ENCODE data around the gene NPIPA3.
A peak's percentile ranks its signal among the peaks of the same experiment; 100 is the strongest.
"Not testable (repeated sequence)": the region's sequence is repeated elsewhere in the genome, so short reads cannot be mapped to it uniquely, and the experiment has no call there.

Gene NPIPA3

DNA sequence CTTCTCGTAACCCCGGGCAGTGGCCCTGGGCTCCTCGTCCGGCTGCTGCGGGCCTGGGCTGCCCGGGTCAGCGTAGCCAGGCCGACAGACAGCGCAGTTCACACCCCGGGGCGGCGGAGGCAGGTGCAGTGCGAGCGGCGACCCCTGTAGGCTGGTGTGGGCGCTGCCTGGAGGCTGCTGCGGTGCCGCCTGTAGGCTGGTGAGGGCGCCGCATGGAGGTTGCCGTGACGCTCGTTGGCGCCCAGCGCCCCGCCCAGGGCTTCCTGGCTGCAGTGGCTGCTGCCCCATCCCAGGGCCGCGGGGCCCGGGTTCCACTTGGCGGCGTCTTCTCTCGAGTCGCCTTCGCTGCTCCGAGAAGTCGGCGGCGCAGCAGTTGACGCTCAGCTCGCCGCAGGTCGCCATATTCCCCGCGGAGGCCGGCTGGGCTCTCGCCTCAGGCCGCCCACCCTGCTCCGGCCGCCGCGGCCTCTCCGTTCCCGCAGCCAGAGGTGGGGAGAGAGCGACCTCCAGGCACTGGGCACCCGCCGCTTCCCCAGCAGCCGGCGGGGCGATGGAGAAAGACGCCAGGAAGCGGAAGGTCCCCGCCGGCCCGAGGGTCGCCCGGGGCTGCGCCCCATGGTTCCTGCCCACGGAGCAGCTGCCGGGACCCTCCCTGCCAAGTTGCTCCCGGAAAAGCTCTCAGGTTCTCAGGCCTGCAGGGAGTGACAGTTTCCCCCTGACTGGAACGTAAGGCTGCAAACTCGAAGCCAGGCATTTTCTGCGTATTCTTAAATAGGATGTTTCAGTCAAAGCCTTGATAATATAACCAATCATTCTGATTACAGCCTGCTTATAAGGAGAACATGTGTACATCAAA, at the start of gene NPIPA3:
TSS of gene NPIPA3 (plus strand) at position 256 of the 856 bp plus-strand sequence. CDS start 5,533 bp downstream, outside the sequence.
- not testable (repeated sequence) for H3K4me3 ChIP-seq (ENCODE audit: low read length); DNase-seq (ENCODE audit: low read depth); H3K9ac ChIP-seq (ENCODE audit: low read length); H3K9me3 ChIP-seq (ENCODE audit: control insufficient read depth, low read length); H3K36me3 ChIP-seq (ENCODE audit: control insufficient read depth, insufficient read depth, low read length, severe bottlenecking); H3K4me1 ChIP-seq (ENCODE audit: control insufficient read depth, insufficient read depth, low read length); H3K27me3 ChIP-seq (replicated peaks; ENCODE audit: control insufficient read depth, insufficient read depth, low read length)

DNA sequence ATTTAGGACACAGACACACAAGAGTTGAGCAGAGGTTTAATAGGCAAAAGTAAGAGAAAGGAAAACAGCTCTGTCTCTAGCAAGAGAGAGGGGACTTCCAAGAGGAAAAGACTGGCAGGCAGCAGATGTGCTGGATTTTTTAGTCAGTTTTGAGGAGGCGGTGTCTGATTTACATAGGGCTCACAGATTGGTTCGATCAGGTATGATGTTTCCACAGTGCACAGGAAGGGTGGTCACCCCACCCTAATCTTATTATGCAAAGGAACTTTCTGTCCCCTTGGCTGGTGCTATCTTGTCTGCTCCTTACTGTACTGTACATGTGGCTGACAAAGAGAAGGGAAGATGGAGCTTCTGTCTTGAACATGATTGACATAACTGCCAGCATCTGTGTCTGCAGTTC, 45.1 kb upstream of the NPIPA3 start:
- no peak for DNase-seq (ENCODE audit: low read depth)
- Histone ChIP-seq H3K36me3 (ENCODE audit: control insufficient read depth, insufficient read depth, low read length, severe bottlenecking) (peaks cover 54% of the 10 kb centered on the region), H3K9me3 (ENCODE audit: control insufficient read depth, low read length) (no peaks in the 10 kb centered on the region), H3K27me3 (replicated peaks; ENCODE audit: control insufficient read depth, insufficient read depth, low read length) (no peaks in the 10 kb centered on the region), H3K4me1 (ENCODE audit: control insufficient read depth, insufficient read depth, low read length) (peaks cover 2% of the 10 kb centered on the region), H3K9ac (ENCODE audit: low read length) (peak overlapping the region; percentile 62), H3K4me3 (ENCODE audit: low read length) (no peak overlapping the region)

DNA sequence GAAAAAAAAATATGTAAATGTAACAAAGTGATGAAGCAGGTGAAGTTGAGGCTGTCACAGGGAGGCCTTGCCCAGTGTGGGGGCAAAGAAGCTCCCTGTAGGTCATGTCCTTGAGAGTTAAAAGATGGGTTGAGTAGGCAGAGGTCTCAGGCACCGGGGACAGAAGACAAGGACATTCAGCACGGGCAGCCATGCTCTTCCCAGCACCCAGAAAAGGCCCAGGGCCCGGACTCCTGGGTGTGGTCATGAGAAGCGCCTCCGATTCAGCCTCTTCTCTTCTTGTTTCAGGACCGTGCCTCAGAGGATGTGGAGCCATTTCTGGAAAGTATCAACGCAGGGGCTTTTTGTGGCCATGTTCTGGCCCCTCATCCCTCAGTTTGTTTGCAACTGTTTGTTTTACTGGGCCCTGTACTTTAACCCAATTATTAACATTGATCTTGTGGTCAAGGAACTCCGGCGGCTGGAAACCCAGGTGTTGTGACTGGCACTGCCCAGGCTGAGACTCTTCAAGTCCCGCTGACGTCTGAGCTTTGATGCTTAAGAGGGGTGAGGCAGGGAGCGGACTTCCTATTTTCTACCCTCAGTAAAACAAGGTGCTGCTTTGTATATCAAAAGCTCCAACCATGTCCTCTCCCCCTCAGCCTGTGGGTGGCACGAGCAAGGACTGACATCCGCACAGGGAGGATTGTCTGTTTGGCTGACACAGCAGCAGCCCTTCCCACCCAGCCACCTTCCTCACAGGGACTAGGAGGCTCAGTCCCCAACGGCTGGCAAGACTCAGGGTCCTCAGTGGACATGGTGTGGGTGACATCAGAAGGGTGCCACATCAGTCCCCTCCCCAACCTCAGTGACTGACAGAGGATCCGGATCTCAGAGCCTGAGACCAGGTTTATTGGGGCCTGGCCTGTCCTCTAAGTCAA, 35.6 kb upstream of the NPIPA3 start:
- Histone ChIP-seq H3K9ac (ENCODE audit: low read length) (no peak overlapping the region), H3K9me3 (ENCODE audit: control insufficient read depth, low read length) (no peaks in the 10 kb centered on the region), H3K27me3 (replicated peaks; ENCODE audit: control insufficient read depth, insufficient read depth, low read length) (no peaks in the 10 kb centered on the region), H3K4me3 (ENCODE audit: low read length) (no peak overlapping the region), H3K4me1 (ENCODE audit: control insufficient read depth, insufficient read depth, low read length) (no peaks in the 10 kb centered on the region), H3K36me3 (ENCODE audit: control insufficient read depth, insufficient read depth, low read length, severe bottlenecking) (peaks cover 59% of the 10 kb centered on the region)
- DNase-seq (ENCODE audit: low read depth): no peak

DNA sequence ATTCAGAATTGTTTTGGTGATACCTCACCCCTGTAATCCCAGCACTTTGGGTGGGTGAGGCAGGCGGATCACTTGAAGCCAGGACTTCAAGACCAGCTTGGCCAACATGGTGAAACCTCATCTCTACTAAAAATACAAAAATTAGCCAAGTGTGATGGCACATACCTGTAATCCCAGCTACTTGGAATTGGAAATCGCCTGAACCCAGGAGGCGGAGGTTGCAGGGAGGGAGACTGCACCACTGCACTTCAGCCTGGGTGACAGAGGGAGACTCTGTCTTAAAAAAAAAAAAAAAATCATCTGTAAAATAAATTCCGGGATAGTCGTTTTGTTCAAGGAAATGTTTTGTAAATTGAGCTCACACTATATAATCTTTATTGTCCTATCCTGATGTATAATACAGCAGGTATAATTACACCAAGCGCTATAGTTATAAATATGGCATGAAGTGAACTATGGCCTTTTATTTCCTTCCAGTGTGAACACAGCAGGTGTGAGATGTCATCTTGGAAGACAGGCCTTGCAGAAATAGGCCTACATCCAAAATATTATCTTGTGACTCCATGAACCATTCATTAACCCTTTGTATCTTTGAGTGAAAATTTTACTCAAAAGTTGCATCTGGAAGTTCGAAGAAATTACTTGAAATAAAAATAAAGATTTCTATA, 34.5 kb upstream of the NPIPA3 start:
- peaks cover 50% of the 10 kb centered on the region for H3K36me3 ChIP-seq (ENCODE audit: control insufficient read depth, insufficient read depth, low read length, severe bottlenecking)
- no peaks in the 10 kb centered on the region for H3K27me3 ChIP-seq (replicated peaks; ENCODE audit: control insufficient read depth, insufficient read depth, low read length)
- no peaks in the 10 kb centered on the region for H3K4me1 ChIP-seq (ENCODE audit: control insufficient read depth, insufficient read depth, low read length)
- no peaks in the 10 kb centered on the region for H3K9me3 ChIP-seq (ENCODE audit: control insufficient read depth, low read length)
- no peak for DNase-seq (ENCODE audit: low read depth)
- no peak overlapping the region for H3K4me3 ChIP-seq (ENCODE audit: low read length)
- H3K9ac ChIP-seq (ENCODE audit: low read length): no peak overlapping the region

DNA sequence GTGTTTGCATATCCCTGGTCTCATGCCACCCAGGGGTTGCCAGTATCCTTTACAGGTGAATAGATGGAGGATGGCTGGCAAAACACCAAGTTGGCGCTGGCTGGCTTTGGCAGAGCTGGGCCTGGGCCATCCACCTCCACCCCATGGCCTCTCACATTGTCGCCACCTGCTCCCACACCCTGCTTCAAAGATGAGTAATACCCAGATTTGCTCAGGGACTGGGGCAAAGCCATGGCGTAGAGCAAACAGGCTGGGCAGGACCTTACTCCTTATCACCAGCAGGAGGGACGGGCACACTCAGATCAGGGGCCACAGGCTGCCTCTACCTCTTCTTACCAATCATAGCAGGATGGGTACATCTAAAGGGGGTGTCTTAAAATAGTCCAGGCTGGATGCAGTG, 33.4 kb upstream of the NPIPA3 start:
- Histone ChIP-seq H3K9me3 (ENCODE audit: control insufficient read depth, low read length) (no peaks in the 10 kb centered on the region), H3K27me3 (replicated peaks; ENCODE audit: control insufficient read depth, insufficient read depth, low read length) (no peaks in the 10 kb centered on the region), H3K4me3 (ENCODE audit: low read length) (no peak overlapping the region), H3K9ac (ENCODE audit: low read length) (no peak overlapping the region), H3K36me3 (ENCODE audit: control insufficient read depth, insufficient read depth, low read length, severe bottlenecking) (peaks cover 39% of the 10 kb centered on the region), H3K4me1 (ENCODE audit: control insufficient read depth, insufficient read depth, low read length) (no peaks in the 10 kb centered on the region)
- DNase-seq (ENCODE audit: low read depth): no peak

DNA sequence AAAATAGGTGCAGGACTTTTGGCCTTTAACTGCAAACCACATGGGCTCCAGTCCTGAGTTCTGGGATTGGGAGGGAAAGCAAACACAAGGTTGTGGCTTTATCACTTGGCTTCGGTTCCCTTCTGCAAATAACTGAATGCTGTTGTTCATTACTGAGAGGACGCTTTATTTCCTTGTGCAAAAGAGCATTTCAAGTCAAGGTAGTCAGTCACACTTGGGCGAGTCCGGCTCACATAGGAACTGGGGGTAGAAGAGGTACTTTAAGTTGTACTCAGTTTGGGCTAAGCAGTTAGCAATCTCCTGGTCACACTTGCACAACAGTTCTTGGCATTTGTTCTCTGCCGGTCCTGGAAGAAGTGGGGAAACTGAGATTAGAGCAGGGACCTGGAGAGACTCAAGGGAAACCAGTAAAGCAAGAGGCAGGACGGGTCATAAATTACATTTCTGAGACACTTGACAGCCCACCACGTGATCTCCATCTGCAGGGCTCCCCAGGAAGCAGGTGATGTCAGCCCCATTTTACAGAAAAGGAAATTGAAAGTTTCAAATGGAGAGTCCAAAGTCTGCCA, 30.7 kb upstream of the NPIPA3 start:
- Histone ChIP-seq H3K27me3 (replicated peaks; ENCODE audit: control insufficient read depth, insufficient read depth, low read length) (no peaks in the 10 kb centered on the region), H3K9me3 (ENCODE audit: control insufficient read depth, low read length) (no peaks in the 10 kb centered on the region), H3K4me3 (ENCODE audit: low read length) (no peak overlapping the region), H3K36me3 (ENCODE audit: control insufficient read depth, insufficient read depth, low read length, severe bottlenecking) (peaks cover 14% of the 10 kb centered on the region), H3K4me1 (ENCODE audit: control insufficient read depth, insufficient read depth, low read length) (no peaks in the 10 kb centered on the region), H3K9ac (ENCODE audit: low read length) (no peak overlapping the region)
- DNase-seq (ENCODE audit: low read depth): no peak

DNA sequence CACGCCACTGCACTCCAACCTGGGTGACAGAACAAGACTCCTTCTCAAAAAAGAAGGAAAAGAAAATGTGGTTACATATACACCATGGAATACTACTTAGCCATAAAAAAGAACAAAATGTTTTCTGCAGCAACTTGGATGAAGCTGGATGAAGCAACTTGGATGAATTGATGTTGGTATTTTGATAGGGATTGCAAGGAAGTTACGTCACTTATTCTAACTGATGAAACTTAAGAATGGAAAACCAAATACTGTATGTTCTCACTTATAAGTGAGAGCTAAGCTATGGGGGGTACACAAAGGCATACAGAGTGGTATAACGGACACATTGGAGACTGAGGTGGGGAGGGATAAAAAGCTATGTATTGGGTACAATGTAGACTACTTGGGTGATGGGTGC, 26.6 kb upstream of the NPIPA3 start:
- Histone ChIP-seq H3K9ac (ENCODE audit: low read length) (no peak overlapping the region), H3K4me1 (ENCODE audit: control insufficient read depth, insufficient read depth, low read length) (no peaks in the 10 kb centered on the region), H3K4me3 (ENCODE audit: low read length) (no peak overlapping the region)

DNA sequence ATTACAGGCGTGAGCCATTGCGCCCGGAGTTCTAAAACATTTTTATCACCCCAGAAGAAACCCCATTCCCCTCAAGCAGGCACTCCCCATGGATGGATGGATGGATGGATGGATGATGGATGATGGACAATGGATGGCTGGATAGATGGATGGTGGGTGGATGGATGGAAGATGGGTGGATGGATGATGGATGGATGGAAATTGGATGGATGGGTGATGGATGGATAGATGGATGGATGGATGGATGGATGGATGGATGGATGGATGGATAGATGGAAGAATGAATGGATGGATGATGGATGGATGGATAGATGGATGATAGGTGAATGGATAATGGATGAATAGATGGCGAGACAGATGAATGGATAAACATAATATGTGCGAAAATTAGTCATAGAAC, 25.6 kb upstream of the NPIPA3 start:
- no peaks in the 10 kb centered on the region for H3K36me3 ChIP-seq (ENCODE audit: control insufficient read depth, insufficient read depth, low read length, severe bottlenecking)
- DNase-seq (ENCODE audit: low read depth): no peak
- H3K4me3 ChIP-seq (ENCODE audit: low read length): no peak overlapping the region
- H3K9me3 ChIP-seq (ENCODE audit: control insufficient read depth, low read length): no peaks in the 10 kb centered on the region
- H3K9ac ChIP-seq (ENCODE audit: low read length): no peak overlapping the region
- peaks cover 16% of the 10 kb centered on the region for H3K27me3 ChIP-seq (replicated peaks; ENCODE audit: control insufficient read depth, insufficient read depth, low read length)
- H3K4me1 ChIP-seq (ENCODE audit: control insufficient read depth, insufficient read depth, low read length): no peaks in the 10 kb centered on the region

More for the DNA sequence above, 26.6 kb upstream of the NPIPA3 start:
- Histone ChIP-seq H3K9me3 (ENCODE audit: control insufficient read depth, low read length) (no peaks in the 10 kb centered on the region), H3K36me3 (ENCODE audit: control insufficient read depth, insufficient read depth, low read length, severe bottlenecking) (no peaks in the 10 kb centered on the region), H3K27me3 (replicated peaks; ENCODE audit: control insufficient read depth, insufficient read depth, low read length) (peaks cover 16% of the 10 kb centered on the region)
- DNase-seq (ENCODE audit: low read depth): no peak

DNA sequence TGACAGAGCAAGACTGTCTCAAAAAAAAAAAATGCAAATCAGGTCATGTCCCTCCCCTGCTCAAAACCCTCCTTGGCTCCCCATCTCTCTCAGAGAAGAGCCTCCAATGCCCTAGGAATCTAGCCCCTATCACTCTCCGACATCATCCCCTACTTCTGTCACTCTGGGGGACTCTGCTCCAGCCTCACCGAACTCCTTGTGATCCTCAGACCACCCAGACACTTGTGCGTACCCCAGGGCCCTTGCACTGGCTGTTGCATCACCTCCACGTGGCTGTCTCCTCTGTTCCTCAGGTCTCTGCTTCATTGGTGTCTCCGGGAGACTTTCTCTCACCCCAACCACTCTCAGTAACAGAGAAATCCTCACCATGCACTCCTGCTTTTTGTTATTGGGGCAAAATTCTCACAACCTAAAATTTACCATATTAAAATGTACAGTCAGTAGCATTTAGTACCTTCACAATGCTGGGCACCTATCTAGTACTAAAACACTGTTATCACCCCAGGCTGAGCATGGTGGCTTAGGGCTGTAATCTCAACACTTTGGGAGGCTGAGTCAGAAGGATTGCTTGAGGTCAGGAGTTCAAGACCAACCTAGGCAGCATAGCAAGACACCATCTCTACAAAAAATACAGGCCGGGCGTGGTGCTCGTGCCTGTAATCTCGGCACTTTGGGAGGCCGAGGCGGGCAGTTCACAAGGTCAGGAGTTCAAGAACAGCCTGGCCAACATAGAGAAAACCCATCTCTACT, 24.3 kb upstream of the NPIPA3 start:
- H3K9me3 ChIP-seq (ENCODE audit: control insufficient read depth, low read length): no peaks in the 10 kb centered on the region
- no peak for DNase-seq (ENCODE audit: low read depth)
- H3K36me3 ChIP-seq (ENCODE audit: control insufficient read depth, insufficient read depth, low read length, severe bottlenecking): no peaks in the 10 kb centered on the region
- H3K27me3 ChIP-seq (replicated peaks; ENCODE audit: control insufficient read depth, insufficient read depth, low read length): peaks cover 16% of the 10 kb centered on the region
- no peaks in the 10 kb centered on the region for H3K4me1 ChIP-seq (ENCODE audit: control insufficient read depth, insufficient read depth, low read length)
- no peak overlapping the region for H3K4me3 ChIP-seq (ENCODE audit: low read length)
- no peak overlapping the region for H3K9ac ChIP-seq (ENCODE audit: low read length)

DNA sequence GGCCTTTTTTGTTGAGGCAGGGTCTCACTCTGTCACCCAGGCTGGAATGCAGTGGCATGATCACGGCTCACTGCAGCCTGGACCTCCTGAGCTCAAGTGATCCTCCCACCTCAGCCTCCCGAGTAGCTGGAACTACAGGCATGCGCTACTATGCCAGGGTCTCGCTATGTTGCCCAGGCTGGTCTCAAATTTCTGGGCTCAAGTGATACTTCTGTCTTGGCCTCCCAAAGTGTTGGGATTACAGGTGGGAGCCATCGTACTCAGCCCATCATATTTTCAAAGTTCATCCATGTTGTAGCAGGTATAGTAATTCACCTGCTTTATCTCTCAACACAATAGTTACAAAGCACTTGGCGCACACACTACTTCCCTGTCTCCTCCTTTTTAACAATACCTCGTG, 22.8 kb upstream of the NPIPA3 start:
- not testable (repeated sequence) for H3K4me3 ChIP-seq (ENCODE audit: low read length); H3K4me1 ChIP-seq (ENCODE audit: control insufficient read depth, insufficient read depth, low read length); H3K36me3 ChIP-seq (ENCODE audit: control insufficient read depth, insufficient read depth, low read length, severe bottlenecking); DNase-seq (ENCODE audit: low read depth); H3K9ac ChIP-seq (ENCODE audit: low read length); H3K9me3 ChIP-seq (ENCODE audit: control insufficient read depth, low read length)
- peaks cover 16% of the 10 kb centered on the region for H3K27me3 ChIP-seq (replicated peaks; ENCODE audit: control insufficient read depth, insufficient read depth, low read length)
